PC-3 (cell line): Measurements from ENCODE around the gene SLC35B1.

Experiments used
- CTCF ChIP-seq: fragments of 300-600 bp; sonication (generic); conservative IDR thresholded peaks from 2 replicates; pipeline ENCODE4 v1.5.1; 2017; ENCODE audit warnings: antibody characterized with exemption, low read depth, mild to moderate bottlenecking, low read length
- EZH2 ChIP-seq: fragments of 300-600 bp; sonication (generic); IDR thresholded peaks from one replicate; pipeline ENCODE4 v1.6.1; 2017; ENCODE audit warnings: antibody characterized with exemption, mild to moderate bottlenecking, low read length; ENCODE audit not compliant: unreplicated experiment
- EZH2phosphoT487 ChIP-seq: fragments of 300-600 bp; sonication (generic); IDR thresholded peaks from 2 replicates; pipeline ENCODE4 v1.6.1; 2018; ENCODE audit warnings: mild to moderate bottlenecking, antibody characterized with exemption, low read length, borderline replicate concordance

DNA sequence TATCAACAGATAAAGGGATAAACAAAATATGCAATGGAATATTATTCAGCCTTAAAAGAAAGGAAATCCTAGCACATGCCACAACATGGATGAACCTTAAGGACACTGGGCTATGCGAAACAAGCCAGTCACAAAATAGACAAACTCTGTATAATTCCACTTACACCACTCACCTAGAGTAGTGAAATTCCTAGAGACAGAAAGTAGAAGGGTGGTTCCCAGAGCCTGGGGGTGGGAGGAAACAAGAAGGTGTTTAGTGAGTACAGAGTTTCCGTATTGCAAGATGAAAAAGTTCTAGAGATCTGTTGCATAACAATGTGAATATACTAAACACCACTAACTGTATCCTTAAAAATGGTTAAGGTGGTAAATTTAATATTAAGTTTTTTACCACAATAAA, 39.9 kb downstream of the SLC35B1 start:
- no peak for TF ChIP-seq CTCF
- no peak for TF ChIP-seq EZH2phosphoT487
- TF ChIP-seq EZH2, result no peak
